ENCODE results near the gene SETD2.

GRCh38 chr3:47070770-47071169, 93.1 kb downstream of the SETD2 start:
- TF ChIP-seq CTCF (IDR thresholded peaks at IDR 0.05; ENCODE audit: low read depth, low read length), result no peak
- no peak for TF ChIP-seq EZH2phosphoT487 (IDR thresholded peaks at IDR 0.05; ENCODE audit: low read depth)
